SK-N-SH (cell line): Measurements from ENCODE around the gene GPR39.

ENCODE experiments used
- FOSL2 ChIP-seq: IDR thresholded peaks from 2 replicates; pipeline ENCODE4 v1.4.0; 2012; ENCODE audit warnings: low read depth, mild to moderate bottlenecking, moderate library complexity, borderline replicate concordance
- GATA2 ChIP-seq: sonication (generic); formaldehyde crosslinking; IDR thresholded peaks from 2 replicates; pipeline ENCODE4 v1.5.0; 2020; ENCODE audit warnings: mild to moderate bottlenecking, missing genetic modification reagents
- YY1 ChIP-seq: IDR thresholded peaks from 2 replicates; pipeline ENCODE4 v1.4.0; 2012; ENCODE audit warnings: low read depth, mild to moderate bottlenecking
- TF ChIP-seq, protein P1 (sequence below): fragments of 200-600 bp; sonication (generic); IDR thresholded peaks from 2 replicates; pipeline ENCODE4 v1.6.1; 2017; ENCODE audit warnings: antibody characterized with exemption, mild to moderate bottlenecking, moderate library complexity
- TF ChIP-seq, protein P2 (sequence below): IDR thresholded peaks from 2 replicates; pipeline ENCODE4; 2012

DNA sequence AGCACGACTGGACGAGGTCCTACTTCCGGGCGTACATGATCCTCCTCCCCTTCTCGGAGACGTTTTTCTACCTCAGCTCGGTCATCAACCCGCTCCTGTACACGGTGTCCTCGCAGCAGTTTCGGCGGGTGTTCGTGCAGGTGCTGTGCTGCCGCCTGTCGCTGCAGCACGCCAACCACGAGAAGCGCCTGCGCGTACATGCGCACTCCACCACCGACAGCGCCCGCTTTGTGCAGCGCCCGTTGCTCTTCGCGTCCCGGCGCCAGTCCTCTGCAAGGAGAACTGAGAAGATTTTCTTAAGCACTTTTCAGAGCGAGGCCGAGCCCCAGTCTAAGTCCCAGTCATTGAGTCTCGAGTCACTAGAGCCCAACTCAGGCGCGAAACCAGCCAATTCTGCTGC lies 228.6 kb downstream of the GPR39 start:
- TF ChIP-seq, protein P1, sequence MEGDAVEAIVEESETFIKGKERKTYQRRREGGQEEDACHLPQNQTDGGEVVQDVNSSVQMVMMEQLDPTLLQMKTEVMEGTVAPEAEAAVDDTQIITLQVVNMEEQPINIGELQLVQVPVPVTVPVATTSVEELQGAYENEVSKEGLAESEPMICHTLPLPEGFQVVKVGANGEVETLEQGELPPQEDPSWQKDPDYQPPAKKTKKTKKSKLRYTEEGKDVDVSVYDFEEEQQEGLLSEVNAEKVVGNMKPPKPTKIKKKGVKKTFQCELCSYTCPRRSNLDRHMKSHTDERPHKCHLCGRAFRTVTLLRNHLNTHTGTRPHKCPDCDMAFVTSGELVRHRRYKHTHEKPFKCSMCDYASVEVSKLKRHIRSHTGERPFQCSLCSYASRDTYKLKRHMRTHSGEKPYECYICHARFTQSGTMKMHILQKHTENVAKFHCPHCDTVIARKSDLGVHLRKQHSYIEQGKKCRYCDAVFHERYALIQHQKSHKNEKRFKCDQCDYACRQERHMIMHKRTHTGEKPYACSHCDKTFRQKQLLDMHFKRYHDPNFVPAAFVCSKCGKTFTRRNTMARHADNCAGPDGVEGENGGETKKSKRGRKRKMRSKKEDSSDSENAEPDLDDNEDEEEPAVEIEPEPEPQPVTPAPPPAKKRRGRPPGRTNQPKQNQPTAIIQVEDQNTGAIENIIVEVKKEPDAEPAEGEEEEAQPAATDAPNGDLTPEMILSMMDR = no peak
- no peak for TF ChIP-seq GATA2 (CRISPR knock-in tag)
- TF ChIP-seq FOSL2 = no peak
- TF ChIP-seq YY1 = no peak
- TF ChIP-seq, protein P2, sequence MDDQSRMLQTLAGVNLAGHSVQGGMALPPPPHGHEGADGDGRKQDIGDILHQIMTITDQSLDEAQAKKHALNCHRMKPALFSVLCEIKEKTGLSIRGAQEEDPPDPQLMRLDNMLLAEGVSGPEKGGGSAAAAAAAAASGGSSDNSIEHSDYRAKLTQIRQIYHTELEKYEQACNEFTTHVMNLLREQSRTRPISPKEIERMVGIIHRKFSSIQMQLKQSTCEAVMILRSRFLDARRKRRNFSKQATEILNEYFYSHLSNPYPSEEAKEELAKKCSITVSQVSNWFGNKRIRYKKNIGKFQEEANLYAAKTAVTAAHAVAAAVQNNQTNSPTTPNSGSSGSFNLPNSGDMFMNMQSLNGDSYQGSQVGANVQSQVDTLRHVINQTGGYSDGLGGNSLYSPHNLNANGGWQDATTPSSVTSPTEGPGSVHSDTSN = no peak
